Pons (tissue), 1 donor: Measurements from ENCODE around the gene FCGR3A.
"Not testable (repeated sequence)": the region's sequence is repeated elsewhere in the genome, so short reads cannot be mapped to it uniquely, and the experiment has no call there.

Source experiments
- DNase-seq: peaks from one replicate; pipeline ENCODE4 v3.0.0-alpha.2; 2016; ENCODE audit warnings: low spot score

Gene FCGR3A

GRCh38 chr1:161556990-161557389, 7.4 kb upstream of the FCGR3A start:
- DNase-seq: not testable (repeated sequence)

DNA sequence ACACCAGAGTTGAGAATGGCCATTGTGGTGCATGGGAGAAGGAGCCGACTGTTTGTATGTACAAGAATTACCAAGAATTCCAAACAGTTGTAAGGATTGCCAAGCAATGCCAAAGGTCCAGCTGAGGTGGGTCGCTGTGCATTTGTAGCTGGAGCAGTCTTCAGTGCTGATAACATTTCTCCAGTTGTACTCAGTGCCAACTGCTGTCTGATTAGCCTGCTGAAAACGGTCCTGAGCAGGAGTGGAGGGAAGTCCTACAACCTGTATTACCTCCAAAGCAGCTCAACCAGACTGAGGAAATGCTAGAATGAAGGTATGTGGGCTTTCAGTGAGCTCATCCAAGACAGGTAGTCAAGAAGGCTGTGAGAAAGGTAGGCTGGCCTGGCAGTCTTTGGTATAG, 6.5 kb upstream of the FCGR3A start:
- DNase-seq: not testable (repeated sequence)

- not testable (repeated sequence) for DNase-seq
Observed at GRCh38 chr1:161554815-161555417, 5.3 kb upstream of the FCGR3A start.

- DNase-seq: not testable (repeated sequence)
Observed at GRCh38 chr1:161554340-161554739, 4.7 kb upstream of the FCGR3A start.

GRCh38 chr1:161553631-161554030, 4.0 kb upstream of the FCGR3A start:
- not testable (repeated sequence) for DNase-seq

- not testable (repeated sequence) for DNase-seq
Observed at GRCh38 chr1:161550942-161551341, 1.3 kb upstream of the FCGR3A start.

GRCh38 chr1:161548749-161549406, 740 bp downstream of the FCGR3A start:
- DNase-seq: not testable (repeated sequence)

DNA sequence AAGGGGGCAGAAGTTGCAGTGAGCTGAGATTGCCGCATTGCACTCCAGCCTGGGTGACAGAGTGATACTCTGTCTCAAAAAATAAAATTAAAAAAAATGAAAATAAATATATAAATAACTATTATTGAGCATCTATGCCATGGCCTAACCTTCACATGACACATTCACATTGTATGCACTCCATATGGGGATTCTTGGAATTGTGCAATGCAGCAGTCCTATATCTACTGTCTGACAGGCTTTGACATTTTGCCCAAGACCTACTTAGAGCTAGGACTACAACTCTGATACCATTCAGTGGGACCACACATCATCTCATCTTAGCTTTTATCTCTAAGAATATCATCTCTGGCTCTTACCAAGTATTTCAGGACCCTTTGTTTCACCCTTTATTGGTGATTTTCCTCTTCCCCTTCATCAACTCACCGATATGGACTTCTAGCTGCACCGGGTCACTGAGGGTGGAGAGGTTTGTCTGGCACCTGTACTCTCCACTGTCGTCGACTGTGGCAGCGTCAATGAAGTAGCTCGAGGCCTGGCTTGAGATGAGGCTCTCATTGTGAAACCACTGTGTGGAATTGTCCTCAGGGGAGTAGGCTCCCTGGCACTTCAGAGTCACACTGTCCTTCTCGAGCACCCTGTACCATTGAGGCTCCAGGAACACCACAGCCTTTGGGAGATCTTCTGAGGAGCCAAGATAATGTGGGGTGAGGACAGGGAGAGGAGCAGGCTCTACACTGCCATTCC, 1.4 kb downstream of the FCGR3A start:
- DNase-seq: not testable (repeated sequence)

DNA sequence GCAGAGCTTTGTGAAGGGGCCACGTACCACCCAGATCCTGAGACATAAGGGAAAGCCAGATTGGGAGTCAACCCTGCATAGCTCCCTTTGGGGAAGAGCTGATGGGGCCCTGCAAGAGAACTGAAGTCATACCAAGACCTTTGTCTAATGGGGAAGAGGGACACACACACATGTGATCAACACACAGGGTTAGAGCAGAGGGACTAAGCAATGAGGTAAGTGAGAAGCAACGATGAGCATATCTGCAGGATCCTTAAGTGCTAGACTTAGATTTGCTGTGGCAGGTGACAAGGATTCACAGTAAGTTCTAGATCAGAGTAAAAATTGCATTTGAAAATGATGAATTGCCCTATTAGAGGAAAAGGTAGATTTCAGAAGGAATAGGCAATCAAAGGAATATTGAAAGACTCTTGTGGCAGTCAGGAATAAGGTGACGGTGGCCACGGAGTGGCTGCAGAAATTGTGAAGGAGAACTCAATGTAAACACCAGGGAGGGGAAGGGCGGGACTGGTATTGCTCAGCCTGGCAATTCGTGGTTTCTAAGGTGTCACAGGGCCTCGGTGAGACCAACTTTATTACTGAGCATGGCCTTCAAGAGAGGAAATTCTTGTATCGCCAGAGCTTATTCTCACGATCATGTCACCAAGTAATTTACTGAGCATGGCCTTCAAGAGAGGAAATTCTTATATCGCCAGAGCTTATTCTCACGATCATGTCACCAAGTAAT, 4.5 kb downstream of the FCGR3A start:
- not testable (repeated sequence) for DNase-seq

GRCh38 chr1:161543125-161543524, 6.5 kb downstream of the FCGR3A start:
- not testable (repeated sequence) for DNase-seq

- DNase-seq: not testable (repeated sequence)
Observed at GRCh38 chr1:161542091-161542559, 7.5 kb downstream of the FCGR3A start.

GRCh38 chr1:161540570-161540960, 9.1 kb downstream of the FCGR3A start:
- DNase-seq: not testable (repeated sequence)

GRCh38 chr1:161539731-161540569, 9.7 kb downstream of the FCGR3A start:
- peak; percentile 66 for DNase-seq

- DNase-seq: not testable (repeated sequence)
Observed at GRCh38 chr1:161538925-161539479, 10.6 kb downstream of the FCGR3A start.

GRCh38 chr1:161537068-161537669, 12.4 kb downstream of the FCGR3A start:
- not testable (repeated sequence) for DNase-seq

- peak; percentile 90 for DNase-seq
Observed at GRCh38 chr1:161532644-161533567, 16.7 kb downstream of the FCGR3A start.

GRCh38 chr1:161531986-161532643, 17.5 kb downstream of the FCGR3A start:
- no peak for DNase-seq
